Panc1 (cell line): ENCODE measurements around the gene SYNPR. TPM values are rescaled to one million over a fixed set of nuclear protein-coding genes. Genes with fewer than 3 reads are reported as not detected.

Experiments used
- ATAC-seq: fragments of 200-7000 bp; cut with Tn5 transposase; 2 replicates; pipeline ENCODE4 v1.9.1; 2020; ENCODE audit warnings: mild to moderate bottlenecking, moderate library complexity
- BruUV-seq: library from RNA; stranded (reverse); fragments of 400-500 nt; replicated peaks from 2 replicates; lab custom pipeline; 2021; lab: Mats Ljungman, UMichigan
- CTCF ChIA-PET: fragments of 300-600 bp; sonication (Branson Sonifier 250); formaldehyde crosslinking; loops from one replicate; lab custom pipeline; 2022; ENCODE audit warnings: antibody characterized with exemption; lab: Charles Lee
- POLR2A ChIA-PET: fragments of 300-600 bp; sonication (Branson Sonifier 250); formaldehyde crosslinking; loops from one replicate; lab custom pipeline; 2022; ENCODE audit warnings: antibody characterized with exemption; lab: Charles Lee
- DNase-seq: peaks from one replicate; pipeline ENCODE4 v3.0.0-alpha.2; 2010; ENCODE audit warnings: low read depth, low spot score
- H3K27ac ChIP-seq: 2 replicates; pipeline ENCODE4 v1.5.1; 2011; ENCODE audit warnings: mild to moderate bottlenecking, low read length, inconsistent platforms
- H3K27me3 ChIP-seq: fragments of 200-500 bp; sonication (Bioruptor generic); 2 replicates; pipeline ENCODE4 v1.6.0; 2014; ENCODE audit warnings: low read length, inconsistent platforms; ENCODE audit not compliant: control insufficient read depth, insufficient read depth
- H3K36me3 ChIP-seq: fragments of 200-500 bp; sonication (Bioruptor generic); 2 replicates; pipeline ENCODE4 v1.5.1; 2014; ENCODE audit warnings: inconsistent platforms, mild to moderate bottlenecking, low read length, moderate library complexity; ENCODE audit not compliant: control insufficient read depth, insufficient read depth
- H3K4me1 ChIP-seq: 2 replicates; pipeline ENCODE4 v1.5.1; 2011; ENCODE audit warnings: inconsistent platforms, mild to moderate bottlenecking, low read length, moderate library complexity; ENCODE audit not compliant: control insufficient read depth, insufficient read depth
- H3K4me3 ChIP-seq, 2 experiments: 2 replicates each; pipeline ENCODE4 v1.5.1; 2011 to 2012; ENCODE audit warnings: low read depth in 2 of 2, low read length in 2 of 2, mild to moderate bottlenecking in 2 of 2, inconsistent platforms in 1 of 2, moderate library complexity in 1 of 2
- H3K9me3 ChIP-seq: fragments of 200-500 bp; sonication (Bioruptor generic); 2 replicates; pipeline ENCODE4 v1.5.1; 2014; ENCODE audit warnings: low read depth, mild to moderate bottlenecking, inconsistent platforms, low read length, moderate library complexity; ENCODE audit not compliant: control insufficient read depth, insufficient read depth
- CTCF ChIP-seq: fragments of 450-650 bp; IDR thresholded peaks from 2 replicates; pipeline ENCODE4 v1.5.1; 2017; ENCODE audit warnings: mild to moderate bottlenecking
- POLR2AphosphoS5 ChIP-seq: IDR thresholded peaks from 2 replicates; pipeline ENCODE4 v1.6.1; 2012; ENCODE audit warnings: mild to moderate bottlenecking, low read depth, low read length, moderate library complexity
- REST ChIP-seq, 2 experiments: IDR thresholded peaks; 2 replicates each; pipeline ENCODE4 v1.6.1; 2011 to 2012; ENCODE audit warnings: low read depth in 2 of 2, control low read depth in 1 of 2, low read length in 1 of 2, mild to moderate bottlenecking in 1 of 2, moderate library complexity in 1 of 2; ENCODE audit not compliant: insufficient read depth in 1 of 2
- SIN3A ChIP-seq: IDR thresholded peaks from 2 replicates; pipeline ENCODE4 v1.6.1; 2012; ENCODE audit warnings: low read depth, mild to moderate bottlenecking, low read length, moderate library complexity, borderline replicate concordance; ENCODE audit not compliant: insufficient read depth
- TCF7L2 ChIP-seq: IDR thresholded peaks from 2 replicates; pipeline ENCODE4 v1.6.1; 2011; ENCODE audit warnings: mild to moderate bottlenecking, low read depth, low read length, inconsistent platforms
- in situ Hi-C: cut with HindIII; loops from 2 replicates; pipeline ENCODE4 v1.10.0; 2016; ENCODE audit warnings: low sequenced_read_pairs, low pct_unique_long_range_greater_than_20kb
- intact Hi-C: fragments of 100-400 bp; cut with micrococcal nuclease; formaldehyde crosslinking; loops from one replicate; pipeline ENCODE4 v1.10.0; 2022; ENCODE audit not compliant: unreplicated experiment
- total RNA-seq: library from RNA; stranded (reverse); gene quantifications from one replicate; pipeline ENCODE4 v1.2.1, GENCODE V29; 2021; ENCODE audit not compliant: unreplicated experiment

SYNPR gene
- total RNA-seq, 1 experiment from 2014 or later: not detected

GRCh38 chr3:63442918-63443317 lies 164.8 kb downstream of the SYNPR start:
- TF ChIP-seq CTCF: no peak
- TF ChIP-seq REST (IDR thresholded peaks at IDR 0.05; ENCODE audit: insufficient read depth in 1 of 2, low read depth in 2 of 2, low read length in 1 of 2): no peak
- TF ChIP-seq POLR2AphosphoS5: no peak
- TF ChIP-seq TCF7L2: no peak
- TF ChIP-seq SIN3A: no peak
- Histone ChIP-seq H3K4me1 (no peaks in the 10 kb centered on the region), H3K9me3 (no peaks in the 10 kb centered on the region), H3K27me3 (no peaks in the 10 kb centered on the region), H3K36me3 (no peaks in the 10 kb centered on the region), H3K27ac (no peak overlapping the region), H3K4me3 (no peak overlapping the region)
- ATAC-seq (no peak), DNase-seq (no peak)
- intact Hi-C loops (no loop called here), in situ Hi-C loops (no loop called here)
- POLR2A ChIA-PET: no interaction called here
- no TSS peak for BruUV-seq
- CTCF ChIA-PET: no interaction called here

- TF ChIP-seq CTCF: no peak
- TF ChIP-seq POLR2AphosphoS5: no peak
- no peak for TF ChIP-seq TCF7L2
- no peak for TF ChIP-seq REST (IDR thresholded peaks at IDR 0.05; ENCODE audit: insufficient read depth in 1 of 2, low read depth in 2 of 2, low read length in 1 of 2)
- H3K4me1 ChIP-seq: no peaks in the 10 kb centered on the region
- H3K27me3 ChIP-seq: no peaks in the 10 kb centered on the region
- no peaks in the 10 kb centered on the region for H3K9me3 ChIP-seq
- H3K36me3 ChIP-seq: no peaks in the 10 kb centered on the region
- no peak overlapping the region for H3K4me3 ChIP-seq
- ChIA-PET POLR2A (no interaction called here), CTCF (no interaction called here)
- no peak for ATAC-seq
- BruUV-seq: no TSS peak
- DNase-seq: no peak
- in situ Hi-C loops: no loop called here
- intact Hi-C loops: no loop called here
- H3K27ac ChIP-seq: no peak overlapping the region
These were observed 171.9 kb downstream of the SYNPR start for GRCh38 chr3:63450023-63450422.
